HCT116 (cell line): ENCODE measurements around the gene CERS3. TPM values are rescaled to one million over a fixed set of nuclear protein-coding genes. Genes with fewer than 3 reads are reported as not detected.

Source experiments
- ATAC-seq: fragments of 200-7000 bp; cut with Tn5 transposase; 2 replicates; pipeline ENCODE4 v1.9.1; 2020; ENCODE audit warnings: mild to moderate bottlenecking, moderate library complexity
- BruUV-seq: library from RNA; stranded (reverse); fragments of 400-500 nt; replicated peaks from 2 replicates; lab custom pipeline; 2021; lab: Mats Ljungman, UMichigan
- CTCF ChIA-PET: fragments of 300-600 bp; sonication (Branson Sonifier 250); formaldehyde crosslinking; loops from one replicate; lab custom pipeline; 2021; ENCODE audit warnings: antibody characterized with exemption; lab: Charles Lee
- POLR2A ChIA-PET: fragments of 300-600, 350-600 bp; sonication (Branson Sonifier 250); formaldehyde crosslinking; loops from one replicate; lab custom pipeline; 2021; ENCODE audit warnings: antibody characterized with exemption; lab: Charles Lee
- RAD21 ChIA-PET, 2 experiments: fragments of 300-600 bp; sonication (Branson Sonifier 250); formaldehyde crosslinking; loops; one replicate each; lab custom pipeline; 2023; ENCODE audit warnings: low total read pairs in 2 of 2; ENCODE audit not compliant: uncharacterized antibody in 2 of 2, unreplicated experiment in 2 of 2, low non-redundant PET in 1 of 2; lab: Charles Lee
- DNase-seq: peaks from one replicate; pipeline ENCODE4 v3.0.0-alpha.2; 2010; ENCODE audit warnings: low read depth, low spot score
- H2AFZ ChIP-seq: fragments of 200-600 bp; shearing (Covaris generic), sonication (generic); 2 replicates; pipeline ENCODE4 v1.6.1; 2017; ENCODE audit warnings: low read depth, mixed run types, mixed read lengths, antibody characterized with exemption, low read length; ENCODE audit not compliant: poor library complexity, severe bottlenecking
- H3K27ac ChIP-seq: 2 replicates; pipeline ENCODE4 v1.5.1; 2012; ENCODE audit warnings: low read depth, low read length
- H3K27me3 ChIP-seq: fragments of 200-600 bp; sonication (generic); 2 replicates; pipeline ENCODE4 v1.6.1; 2016; ENCODE audit warnings: mixed run types, low read length, mixed read lengths; ENCODE audit not compliant: insufficient read depth
- H3K36me3 ChIP-seq, 2 experiments: fragments of 200-500 bp in 1 of 2; fragments of 200-600 bp in 1 of 2; sonication (Bioruptor generic) in 1 of 2; sonication (generic) in 1 of 2; 2 replicates each; pipeline versions ENCODE4 v1.5.1 to v1.6.1; 2014 to 2016; ENCODE audit warnings: low read length in 2 of 2, inconsistent platforms in 1 of 2, mixed read lengths in 1 of 2, mixed run types in 1 of 2; ENCODE audit not compliant: insufficient read depth in 2 of 2, control insufficient read depth in 1 of 2
- H3K4me1 ChIP-seq, 2 experiments: fragments of 200-600 bp in 1 of 2; sonication (generic) in 1 of 2; 2 replicates each; pipeline versions ENCODE4 v1.5.1 to v1.6.1; 2012 to 2017; ENCODE audit warnings: low read length in 2 of 2, inconsistent platforms in 1 of 2, mild to moderate bottlenecking in 1 of 2, mixed read lengths in 1 of 2, mixed run types in 1 of 2, moderate library complexity in 1 of 2; ENCODE audit not compliant: insufficient read depth in 2 of 2, control insufficient read depth in 1 of 2
- H3K4me2 ChIP-seq: fragments of 200-600 bp; sonication (generic); 2 replicates; pipeline ENCODE4 v1.6.1; 2017; ENCODE audit warnings: mixed run types, low read length, mixed read lengths
- H3K4me3 ChIP-seq, 2 experiments: fragments of 200-600 bp in 1 of 2; sonication (generic) in 1 of 2; replicated peaks in 1 of 2; 2 replicates each; pipeline ENCODE4 v1.5.1; 2011 to 2016; ENCODE audit warnings: low read length in 2 of 2, control low read depth in 1 of 2, low read depth in 1 of 2, mild to moderate bottlenecking in 1 of 2, mixed read lengths in 1 of 2, mixed run types in 1 of 2
- H3K79me2 ChIP-seq: fragments of 200-600 bp; sonication (generic); 2 replicates; pipeline ENCODE4 v1.6.1; 2017; ENCODE audit warnings: mild to moderate bottlenecking, mixed run types, low read length, moderate library complexity, mixed read lengths; ENCODE audit not compliant: insufficient read depth
- H3K9ac ChIP-seq: fragments of 200-600 bp; sonication (generic); 2 replicates; pipeline ENCODE4 v1.6.1; 2016; ENCODE audit warnings: low read length, mixed read lengths
- H3K9me2 ChIP-seq: fragments of 200-600 bp; sonication (generic), shearing (Covaris generic); 2 replicates; pipeline ENCODE4 v1.6.1; 2017; ENCODE audit warnings: mixed run types, mild to moderate bottlenecking, moderate library complexity; ENCODE audit not compliant: insufficient read depth
- H3K9me3 ChIP-seq, 2 experiments: fragments of 200-500 bp in 1 of 2; fragments of 200-600 bp in 1 of 2; sonication (Bioruptor generic) in 1 of 2; sonication (generic) in 1 of 2; 2 replicates each; pipeline ENCODE4 v1.6.1; 2014 to 2017; ENCODE audit warnings: low read length in 2 of 2, mixed read lengths in 2 of 2, inconsistent platforms in 1 of 2, low read depth in 1 of 2, mild to moderate bottlenecking in 1 of 2, mixed run types in 1 of 2, moderate library complexity in 1 of 2; ENCODE audit not compliant: control insufficient read depth in 1 of 2, insufficient read depth in 1 of 2
- H4K20me1 ChIP-seq: fragments of 200-600 bp; sonication (generic), shearing (Covaris generic); 2 replicates; pipeline ENCODE4 v1.6.1; 2017; ENCODE audit warnings: mixed run types, mild to moderate bottlenecking, moderate library complexity; ENCODE audit not compliant: insufficient read depth
- ATF3 ChIP-seq: IDR thresholded peaks from 2 replicates; pipeline ENCODE4 v1.6.1; 2012
- CBX3 ChIP-seq: IDR thresholded peaks from 2 replicates; pipeline ENCODE4 v1.6.1; 2012; ENCODE audit warnings: low read depth
- CEBPB ChIP-seq: IDR thresholded peaks from 2 replicates; pipeline ENCODE4 v1.6.1; 2012; ENCODE audit warnings: low read depth
- CTCF ChIP-seq, 3 experiments: fragments of 200-600 bp in 1 of 3; sonication (generic) in 1 of 3; IDR thresholded peaks in 2 of 3; conservative IDR thresholded peaks in 1 of 3; 2 replicates each; pipeline ENCODE4 v1.5.1; 2012 to 2017; ENCODE audit warnings: low read depth in 2 of 3, low read length in 2 of 3, antibody characterized with exemption in 1 of 3, borderline replicate concordance in 1 of 3, control low read depth in 1 of 3, mild to moderate bottlenecking in 1 of 3, mixed read lengths in 1 of 3, mixed run types in 1 of 3, moderate library complexity in 1 of 3; ENCODE audit not compliant: insufficient read depth in 1 of 3
- ELF1 ChIP-seq: IDR thresholded peaks from 2 replicates; pipeline ENCODE4 v1.6.1; 2012; ENCODE audit warnings: low read depth, borderline replicate concordance
- EZH2 ChIP-seq: fragments of 200-600 bp; sonication (generic); IDR thresholded peaks from 2 replicates; pipeline ENCODE4 v1.6.1; 2017; ENCODE audit warnings: antibody characterized with exemption, mixed run types
- EZH2phosphoT487 ChIP-seq: fragments of 200-600 bp; IDR thresholded peaks from 2 replicates; pipeline ENCODE4 v1.6.1; 2018; ENCODE audit warnings: antibody characterized with exemption, borderline replicate concordance
- FOSL1 ChIP-seq: IDR thresholded peaks from 2 replicates; pipeline ENCODE4 v1.6.1; 2012; ENCODE audit warnings: low read depth
- JUND ChIP-seq: IDR thresholded peaks from 2 replicates; pipeline ENCODE4 v1.6.1; 2012
- MAX ChIP-seq: IDR thresholded peaks from 2 replicates; pipeline ENCODE4 v1.6.1; 2012
- POLR2A ChIP-seq: IDR thresholded peaks from 2 replicates; pipeline ENCODE4 v1.7.0; 2011; ENCODE audit warnings: borderline replicate concordance; ENCODE audit not compliant: insufficient read depth, insufficient read length; ENCODE audit errors: extremely low read depth
- POLR2AphosphoS5 ChIP-seq: IDR thresholded peaks from 2 replicates; pipeline ENCODE4 v1.6.1; 2011; ENCODE audit warnings: mild to moderate bottlenecking, low read depth, low read length, moderate library complexity
- RAD21 ChIP-seq: IDR thresholded peaks from 2 replicates; pipeline ENCODE4 v1.6.1; 2012; ENCODE audit warnings: low read depth, mild to moderate bottlenecking
- REST ChIP-seq: IDR thresholded peaks from 2 replicates; pipeline ENCODE4 v1.6.1; 2012; ENCODE audit warnings: low read depth
- SIN3A ChIP-seq: IDR thresholded peaks from 2 replicates; pipeline ENCODE4 v1.6.1; 2012; ENCODE audit warnings: low read depth
- SP1 ChIP-seq: IDR thresholded peaks from 2 replicates; pipeline ENCODE4 v1.6.1; 2012; ENCODE audit warnings: low read depth
- SRF ChIP-seq: IDR thresholded peaks from 2 replicates; pipeline ENCODE4 v1.6.1; 2012; ENCODE audit warnings: low read depth
- ZNF274 ChIP-seq: fragments of 200-500 bp; sonication (Bioruptor generic); IDR thresholded peaks from 2 replicates; pipeline ENCODE4 v1.6.1; 2014; ENCODE audit warnings: mild to moderate bottlenecking, low read depth, low read length, inconsistent platforms
- intact Hi-C: fragments of 100-400 bp; cut with micrococcal nuclease; formaldehyde crosslinking; loops from 2 replicates; pipeline ENCODE4 v1.10.0; 2022
- total RNA-seq: library from RNA; stranded (reverse); gene quantifications from one replicate; pipeline ENCODE4 v1.2.1, GENCODE V29; 2021; ENCODE audit not compliant: unreplicated experiment

CERS3 gene
- total RNA-seq, 1 experiment from 2014 or later: not detected

GRCh38 chr15:100438570-100438969 is 90.2 kb downstream of the CERS3 start (continued):
- TF ChIP-seq REST: no peak
- no peak for TF ChIP-seq SRF
- TF ChIP-seq ELF1: no peak
- no peak for TF ChIP-seq CEBPB
- no peak for TF ChIP-seq SP1
- TF ChIP-seq EZH2phosphoT487: no peak
- TF ChIP-seq CBX3: no peak
- no peak for TF ChIP-seq POLR2AphosphoS5
- TF ChIP-seq ZNF274: no peak

GRCh38 chr15:100437261-100437660 is 91.5 kb downstream of the CERS3 start:
- intact Hi-C loops: no loop called here
- Histone ChIP-seq H3K9ac (no peak overlapping the region), H3K9me2 (no peaks in the 10 kb centered on the region), H4K20me1 (no peaks in the 10 kb centered on the region), H3K4me1 (no peaks in the 10 kb centered on the region), H2AFZ (no peak overlapping the region), H3K36me3 (no peaks in the 10 kb centered on the region), H3K27ac (no peak overlapping the region), H3K9me3 (no peaks in the 10 kb centered on the region), H3K4me2 (no peak overlapping the region), H3K4me3 (no peak overlapping the region), H3K27me3 (no peaks in the 10 kb centered on the region), H3K79me2 (no peaks in the 10 kb centered on the region)
- ChIA-PET POLR2A (no interaction called here), RAD21 (no interaction called here), CTCF (interaction anchor here (1.5 kb wide), 1 partner anchor 87 kb away, joined by 6 read pairs; no protein-coding TSS in a partner anchor)
- no peak for DNase-seq
- no TSS peak for BruUV-seq
- no peak for ATAC-seq
- TF ChIP-seq SIN3A: no peak
- TF ChIP-seq JUND: no peak
- TF ChIP-seq FOSL1: no peak
- TF ChIP-seq ELF1: no peak
- no peak for TF ChIP-seq SP1
- TF ChIP-seq REST: no peak
- no peak for TF ChIP-seq MAX
- no peak for TF ChIP-seq SRF
- TF ChIP-seq ATF3: no peak
- TF ChIP-seq EZH2: no peak
- TF ChIP-seq POLR2A: no peak
- no peak for TF ChIP-seq RAD21
- TF ChIP-seq CTCF (IDR thresholded peaks at IDR 0.05 in 2 of 3, conservative IDR thresholded peaks at IDR 0.05 in 1 of 3; ENCODE audit: borderline replicate concordance in 1 of 3, insufficient read depth in 1 of 3, low read depth in 2 of 3, low read length in 2 of 3): no peak
- TF ChIP-seq CEBPB: no peak
